ENCODE data around the gene PPFIBP2. TPM values are rescaled to one million over a fixed set of nuclear protein-coding genes. Genes with fewer than 3 reads are reported as not detected.

Gene PPFIBP2
- total and polyA plus RNA-seq, 4 donors: 7.7 to 51.3 (median 18.6) TPM

DNA sequence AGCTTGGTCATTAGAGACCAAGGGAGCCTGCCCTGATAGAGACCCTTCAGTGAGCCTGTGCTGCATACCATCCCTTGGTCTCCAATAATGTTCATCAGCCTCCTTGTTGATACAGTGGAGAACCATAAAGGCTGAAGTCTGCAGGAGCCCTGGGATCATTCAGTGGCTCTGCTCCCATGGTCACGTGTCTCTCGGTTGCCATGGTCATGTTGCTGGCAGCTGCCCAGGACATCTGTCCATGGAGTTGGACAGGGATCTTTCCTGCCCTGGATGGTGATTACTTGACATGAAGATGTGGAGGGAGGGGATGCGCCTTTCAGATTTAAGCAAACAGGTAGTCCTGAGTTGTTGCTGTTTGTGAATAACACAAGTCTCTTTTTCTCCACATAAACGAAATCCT, 121.3 kb downstream of the PPFIBP2 start:
- peaks cover 8 to 36% (median 23%) of the 10 kb centered on the region in 4 donors for H3K36me3 ChIP-seq (ENCODE audit: control insufficient read depth in 4 of 4, insufficient read depth in 4 of 4, low read length in 4 of 4)
- ATAC-seq (ENCODE audit: insufficient read depth, low FRiP score): no peak
- WGBS, 2 donors: 86 to 94% methylated on average over 4 of the region's 4 CpGs

DNA sequence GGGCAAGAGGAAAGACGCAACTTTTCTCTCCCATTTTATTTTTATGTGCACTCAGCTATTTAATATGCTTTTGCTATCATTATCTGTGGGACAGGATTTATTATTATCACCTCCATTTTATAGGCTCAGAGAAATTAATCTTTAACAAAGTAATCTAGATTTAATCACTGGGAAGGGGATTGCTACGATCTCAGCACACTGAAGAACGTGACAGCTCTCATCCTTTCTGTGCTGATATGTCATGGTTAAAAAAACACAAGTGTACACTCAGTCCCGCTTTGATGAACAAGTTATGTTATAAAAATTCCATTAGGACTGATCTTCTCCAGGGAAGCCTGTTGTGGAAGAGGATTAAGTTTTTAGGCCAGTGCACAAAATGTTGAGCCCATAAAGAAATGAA, 121.9 kb downstream of the PPFIBP2 start:
- TF ChIP-seq, protein P1, sequence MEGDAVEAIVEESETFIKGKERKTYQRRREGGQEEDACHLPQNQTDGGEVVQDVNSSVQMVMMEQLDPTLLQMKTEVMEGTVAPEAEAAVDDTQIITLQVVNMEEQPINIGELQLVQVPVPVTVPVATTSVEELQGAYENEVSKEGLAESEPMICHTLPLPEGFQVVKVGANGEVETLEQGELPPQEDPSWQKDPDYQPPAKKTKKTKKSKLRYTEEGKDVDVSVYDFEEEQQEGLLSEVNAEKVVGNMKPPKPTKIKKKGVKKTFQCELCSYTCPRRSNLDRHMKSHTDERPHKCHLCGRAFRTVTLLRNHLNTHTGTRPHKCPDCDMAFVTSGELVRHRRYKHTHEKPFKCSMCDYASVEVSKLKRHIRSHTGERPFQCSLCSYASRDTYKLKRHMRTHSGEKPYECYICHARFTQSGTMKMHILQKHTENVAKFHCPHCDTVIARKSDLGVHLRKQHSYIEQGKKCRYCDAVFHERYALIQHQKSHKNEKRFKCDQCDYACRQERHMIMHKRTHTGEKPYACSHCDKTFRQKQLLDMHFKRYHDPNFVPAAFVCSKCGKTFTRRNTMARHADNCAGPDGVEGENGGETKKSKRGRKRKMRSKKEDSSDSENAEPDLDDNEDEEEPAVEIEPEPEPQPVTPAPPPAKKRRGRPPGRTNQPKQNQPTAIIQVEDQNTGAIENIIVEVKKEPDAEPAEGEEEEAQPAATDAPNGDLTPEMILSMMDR (IDR thresholded peaks at IDR 0.05; ENCODE audit: control extremely low read depth, extremely low read depth): no peak
- Histone ChIP-seq H3K36me3 (ENCODE audit: control insufficient read depth in 4 of 4, insufficient read depth in 4 of 4, low read length in 4 of 4) (peaks cover 8 to 39% (median 27%) of the 10 kb centered on the region in 4 donors), H3K27me3 (ENCODE audit: control insufficient read depth in 3 of 3, insufficient read depth in 3 of 3, low read length in 2 of 3) (no peaks in the 10 kb centered on the region), H3K27ac (ENCODE audit: low read depth in 1 of 2, low read length in 1 of 2) (no peak overlapping the region), H3K9me3 (ENCODE audit: control insufficient read depth in 4 of 4, insufficient read depth in 3 of 4, low read length in 3 of 4) (no peaks in the 10 kb centered on the region), H3K4me1 (ENCODE audit: control insufficient read depth in 5 of 5, insufficient read depth in 5 of 5, low read length in 5 of 5) (peaks cover 0 to 4% (median 0%) of the 10 kb centered on the region in 5 donors), H3K9ac (ENCODE audit: insufficient read depth in 1 of 2, low read length in 2 of 2) (no peak overlapping the region), H3K4me3 (no peak overlapping the region)
- DNase-seq: no peak
- 92 to 93% methylated on average over 4 of the region's 4 CpGs for WGBS, 2 donors
- no peak for ATAC-seq (ENCODE audit: insufficient read depth, low FRiP score)

More for the DNA sequence above, 121.3 kb downstream of the PPFIBP2 start:
- no peak for DNase-seq
- no peak overlapping the region for H3K4me3 ChIP-seq
- H3K9me3 ChIP-seq (ENCODE audit: control insufficient read depth in 4 of 4, insufficient read depth in 3 of 4, low read length in 3 of 4): no peaks in the 10 kb centered on the region
- H3K27me3 ChIP-seq (ENCODE audit: control insufficient read depth in 3 of 3, insufficient read depth in 3 of 3, low read length in 2 of 3): no peaks in the 10 kb centered on the region
- TF ChIP-seq, protein P1 (IDR thresholded peaks at IDR 0.05; ENCODE audit: control extremely low read depth, extremely low read depth): no peak
- H3K9ac ChIP-seq (ENCODE audit: insufficient read depth in 1 of 2, low read length in 2 of 2): no peak overlapping the region
- no peak overlapping the region for H3K27ac ChIP-seq (ENCODE audit: low read depth in 1 of 2, low read length in 1 of 2)
- H3K4me1 ChIP-seq (ENCODE audit: control insufficient read depth in 5 of 5, insufficient read depth in 5 of 5, low read length in 5 of 5): peaks cover 0 to 4% (median 0%) of the 10 kb centered on the region in 5 donors

DNA sequence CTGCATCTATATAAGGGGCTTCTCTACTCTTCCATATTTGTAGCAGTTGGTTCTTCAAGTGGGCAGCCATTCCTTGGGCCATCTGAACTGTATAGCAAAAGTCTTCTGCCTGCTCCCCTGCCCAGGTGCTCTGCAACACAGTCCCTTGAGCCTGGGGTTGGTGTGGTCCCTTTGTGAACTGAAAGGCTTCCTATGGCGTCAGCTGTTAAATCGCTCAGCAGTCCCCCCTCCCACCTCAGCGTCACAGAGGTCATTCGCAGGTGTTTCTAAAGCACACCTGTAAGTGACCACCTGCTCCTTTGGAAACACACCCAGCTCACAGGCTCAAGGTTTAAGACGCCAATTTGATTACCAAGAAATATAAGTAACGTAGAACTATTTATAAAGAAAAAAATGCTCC, 122.6 kb downstream of the PPFIBP2 start:
- Histone ChIP-seq H3K9me3 (ENCODE audit: control insufficient read depth in 4 of 4, insufficient read depth in 3 of 4, low read length in 3 of 4) (no peaks in the 10 kb centered on the region), H3K27ac (ENCODE audit: low read depth in 1 of 2, low read length in 1 of 2) (no peak overlapping the region), H3K9ac (ENCODE audit: insufficient read depth in 1 of 2, low read length in 2 of 2) (no peak overlapping the region), H3K36me3 (ENCODE audit: control insufficient read depth in 4 of 4, insufficient read depth in 4 of 4, low read length in 4 of 4) (peaks cover 11 to 41% (median 27%) of the 10 kb centered on the region in 4 donors), H3K27me3 (ENCODE audit: control insufficient read depth in 3 of 3, insufficient read depth in 3 of 3, low read length in 2 of 3) (no peaks in the 10 kb centered on the region), H3K4me3 (no peak overlapping the region), H3K4me1 (ENCODE audit: control insufficient read depth in 5 of 5, insufficient read depth in 5 of 5, low read length in 5 of 5) (peaks cover 0 to 4% (median 0%) of the 10 kb centered on the region in 5 donors)
- ATAC-seq (ENCODE audit: insufficient read depth, low FRiP score) (no peak), DNase-seq (no peak)
- TF ChIP-seq, protein P1 (IDR thresholded peaks at IDR 0.05; ENCODE audit: control extremely low read depth, extremely low read depth): no peak
- WGBS, 2 donors: 76 to 96% methylated on average over 6 of the region's 6 CpGs

All from lung (tissue), 12 donors.